Neuronal stem cell (in vitro differentiated cells): ENCODE measurements around the gene CHD5.

ENCODE experiments used
- DNase-seq: peaks from one replicate; pipeline ENCODE4 v3.0.0-alpha.2; 2013; ENCODE audit warnings: low spot score
- H2AFZ ChIP-seq: one replicate; pipeline ENCODE4 v1.6.1; 2013; ENCODE audit warnings: mild to moderate bottlenecking, low read length, inconsistent platforms
- H2AK5ac ChIP-seq: 2 replicates; pipeline ENCODE4 v1.6.1; 2013; ENCODE audit warnings: low read depth, mild to moderate bottlenecking, inconsistent platforms, low read length, moderate library complexity, mixed read lengths
- H2BK120ac ChIP-seq: 2 replicates; pipeline ENCODE4 v1.6.1; 2013; ENCODE audit warnings: low read depth, mild to moderate bottlenecking, inconsistent platforms, low read length, moderate library complexity, mixed read lengths
- H2BK12ac ChIP-seq: one replicate; pipeline ENCODE4 v1.6.1; 2013; ENCODE audit warnings: low read length, inconsistent platforms
- H2BK15ac ChIP-seq: 2 replicates; pipeline ENCODE4 v1.6.1; 2013; ENCODE audit warnings: mild to moderate bottlenecking, low read length, inconsistent platforms, mixed read lengths
- H2BK5ac ChIP-seq: one replicate; pipeline ENCODE4 v1.6.1; 2013; ENCODE audit warnings: inconsistent platforms, mild to moderate bottlenecking, low read length, moderate library complexity
- H3K14ac ChIP-seq: one replicate; pipeline ENCODE4 v1.6.1; 2013; ENCODE audit warnings: low read length, inconsistent platforms
- H3K18ac ChIP-seq: 2 replicates; pipeline ENCODE4 v1.6.1; 2013; ENCODE audit warnings: low read length, inconsistent platforms
- H3K23ac ChIP-seq: 2 replicates; pipeline ENCODE4 v1.6.1; 2013; ENCODE audit warnings: low read depth, mild to moderate bottlenecking, mixed read lengths, low read length, inconsistent platforms; ENCODE audit not compliant: poor library complexity
- H3K27ac ChIP-seq: replicated peaks from 3 replicates; pipeline ENCODE4 v1.5.1; 2013; ENCODE audit warnings: low read length, inconsistent platforms
- H3K27me3 ChIP-seq, 3 experiments: 2 replicates each; pipeline ENCODE4 v1.6.1; 2013; ENCODE audit warnings: low read length in 3 of 3, mild to moderate bottlenecking in 2 of 3, inconsistent platforms in 1 of 3, low read depth in 1 of 3, mixed read lengths in 1 of 3, moderate library complexity in 1 of 3; ENCODE audit not compliant: control insufficient read depth in 3 of 3, insufficient read depth in 3 of 3
- H3K36me3 ChIP-seq, 2 donors: replicated peaks in 1 of 2; 2 replicates each; pipeline ENCODE4 v1.6.1; 2013; ENCODE audit warnings: low read length in 2 of 2; ENCODE audit not compliant: control insufficient read depth in 2 of 2, insufficient read depth in 2 of 2
- H3K4ac ChIP-seq: 2 replicates; pipeline ENCODE4 v1.6.1; 2013; ENCODE audit warnings: inconsistent platforms, mild to moderate bottlenecking, low read length, moderate library complexity
- H3K4me1 ChIP-seq, 2 donors: 1 replicate in 1 of 2; 2 replicates in 1 of 2; pipeline ENCODE4 v1.6.1; 2013; ENCODE audit warnings: low read length in 2 of 2, low read depth in 1 of 2; ENCODE audit not compliant: control insufficient read depth in 2 of 2, insufficient read depth in 1 of 2
- H3K4me2 ChIP-seq: one replicate; pipeline ENCODE4 v1.6.1; 2013; ENCODE audit warnings: mild to moderate bottlenecking, low read length, inconsistent platforms; ENCODE audit not compliant: insufficient read depth, poor library complexity, severe bottlenecking
- H3K4me3 ChIP-seq, 2 donors: 2 replicates each; pipeline ENCODE4 v1.5.1; 2013; ENCODE audit warnings: low read length in 2 of 2, mild to moderate bottlenecking in 2 of 2, inconsistent platforms in 1 of 2, moderate library complexity in 1 of 2
- H3K79me1 ChIP-seq: one replicate; pipeline ENCODE4 v1.6.1; 2013; ENCODE audit warnings: low read depth, mild to moderate bottlenecking, inconsistent platforms, low read length, moderate library complexity
- H3K9ac ChIP-seq: one replicate; pipeline ENCODE4 v1.6.1; 2013; ENCODE audit warnings: mild to moderate bottlenecking, low read depth, low read length, inconsistent platforms; ENCODE audit not compliant: poor library complexity
- H3K9me3 ChIP-seq, 2 donors: replicated peaks in 1 of 2; 2 replicates each; pipeline versions ENCODE3 to v1.6.1; 2013; ENCODE audit warnings: low read length in 2 of 2, mild to moderate bottlenecking in 2 of 2, inconsistent platforms in 1 of 2, low read depth in 1 of 2, mixed read lengths in 1 of 2, moderate library complexity in 1 of 2; ENCODE audit not compliant: control insufficient read depth in 2 of 2, insufficient read depth in 1 of 2
- H4K8ac ChIP-seq: one replicate; pipeline ENCODE4 v1.6.1; 2013; ENCODE audit warnings: low read depth, mild to moderate bottlenecking, inconsistent platforms, low read length, moderate library complexity
- H4K91ac ChIP-seq: one replicate; pipeline ENCODE4 v1.6.1; 2013; ENCODE audit warnings: low read length, low read depth, mild to moderate bottlenecking, inconsistent platforms; ENCODE audit not compliant: poor library complexity
- WGBS, 2 donors: extraction: QIAGEN DNeasy Blood & Tissue Kit; methylation state at CpG; one replicate each; pipeline ENCODE4 v1.1.7; 2013; ENCODE audit warnings: missing lambda C conversion rate in 2 of 2, mixed read lengths in 1 of 2; ENCODE audit not compliant: insufficient read length in 2 of 2, insufficient replicate concordance in 1 of 2; ENCODE audit errors: extremely low coverage in 2 of 2; 5-methylcytosine and 5-hydroxymethylcytosine counted together

The CHD5 gene

DNA sequence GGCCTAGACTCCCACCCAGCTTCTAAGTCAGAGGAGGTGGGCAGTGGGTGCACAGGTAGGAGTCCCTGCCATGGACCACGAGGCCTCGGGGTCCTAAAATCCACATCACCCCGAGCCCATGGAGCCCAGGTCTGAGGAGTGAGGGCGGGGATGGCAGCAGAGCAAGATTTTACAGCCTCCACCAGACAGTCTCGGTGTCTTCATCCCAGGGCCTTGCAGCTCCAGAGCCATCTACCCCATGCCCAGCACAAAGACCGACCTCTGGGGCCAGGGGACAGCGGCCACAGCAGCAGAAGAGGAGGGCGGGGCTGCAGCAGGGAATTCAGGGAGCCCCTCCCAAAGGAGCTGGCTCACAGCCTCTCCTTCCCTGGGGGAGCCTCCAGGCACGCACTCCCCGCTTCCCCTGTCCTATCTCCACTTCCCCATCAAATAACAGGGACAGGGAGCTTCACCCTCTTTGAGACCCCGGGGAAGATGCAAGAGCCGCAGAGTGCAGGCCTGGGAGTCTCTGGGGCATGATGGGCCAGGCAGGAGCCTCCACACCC lies 14.6 kb downstream of the CHD5 start:
- H3K9ac ChIP-seq: no peak overlapping the region
- peak overlapping the region; percentile 2 for H3K23ac ChIP-seq
- peaks cover 0 to 86% (median 2%) of the 10 kb centered on the region in 3 experiments for H3K27me3 ChIP-seq
- H2BK15ac ChIP-seq: no peak overlapping the region
- no CpG with 5 or more reads among the region's 12 CpGs for WGBS, 2 donors
- DNase-seq: no peak
- H3K27ac ChIP-seq: no peak overlapping the region
- no peak overlapping the region for H3K4ac ChIP-seq
- no peak overlapping the region for H4K8ac ChIP-seq
- no peak overlapping the region for H3K4me3 ChIP-seq
- no peak overlapping the region for H2BK12ac ChIP-seq
- H2AK5ac ChIP-seq: peak overlapping the region; percentile 88
- no peaks in the 10 kb centered on the region for H3K36me3 ChIP-seq
- H3K79me1 ChIP-seq: no peaks in the 10 kb centered on the region
- no peaks in the 10 kb centered on the region for H3K9me3 ChIP-seq
- H3K4me1 ChIP-seq: no peaks in the 10 kb centered on the region
- no peak overlapping the region for H2BK120ac ChIP-seq
- no peak overlapping the region for H3K14ac ChIP-seq
- H4K91ac ChIP-seq: no peak overlapping the region
- no peak overlapping the region for H3K4me2 ChIP-seq
- no peak overlapping the region for H2BK5ac ChIP-seq
- H3K18ac ChIP-seq: peak overlapping the region; percentile 57
- no peak overlapping the region for H2AFZ ChIP-seq

DNA sequence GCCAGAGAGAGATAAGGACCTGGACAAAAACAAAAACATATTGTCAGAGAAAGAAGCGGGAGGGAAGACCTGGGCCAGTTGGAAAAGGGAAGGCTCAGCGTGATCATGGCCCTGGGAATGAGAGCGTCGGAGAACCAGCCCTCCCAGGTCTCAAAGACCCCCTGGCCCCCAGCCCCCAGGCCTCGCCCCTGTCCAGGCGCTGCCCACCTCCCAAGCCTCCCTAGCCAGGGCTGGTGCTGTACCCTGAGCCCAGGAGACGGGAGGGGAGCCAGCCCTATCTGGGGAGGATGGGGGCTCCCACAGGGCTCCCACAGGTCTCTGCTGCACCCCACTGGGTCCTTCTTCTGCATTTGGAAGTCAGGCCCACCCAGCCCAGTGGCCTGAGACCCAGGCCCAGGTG lies 15.1 kb downstream of the CHD5 start:
- H3K36me3 ChIP-seq: no peaks in the 10 kb centered on the region
- DNase-seq: no peak
- H2BK120ac ChIP-seq: no peak overlapping the region
- H3K79me1 ChIP-seq: no peaks in the 10 kb centered on the region
- no peak overlapping the region for H3K9ac ChIP-seq
- H4K91ac ChIP-seq: no peak overlapping the region
- peak overlapping the region; percentile 2 for H3K23ac ChIP-seq
- H3K14ac ChIP-seq: no peak overlapping the region
- no peak overlapping the region for H3K18ac ChIP-seq
- H2AFZ ChIP-seq: no peak overlapping the region
- no peak overlapping the region for H2BK12ac ChIP-seq
- H3K4me3 ChIP-seq: no peak overlapping the region
- no peaks in the 10 kb centered on the region for H3K9me3 ChIP-seq
- H3K4me1 ChIP-seq: no peaks in the 10 kb centered on the region
- H3K27me3 ChIP-seq: peaks cover 0 to 87% (median 2%) of the 10 kb centered on the region in 3 experiments
- H2BK5ac ChIP-seq: no peak overlapping the region
- H3K4me2 ChIP-seq: no peak overlapping the region
- whole genome bisulfite sequencing, 2 donors: no CpG with 5 or more reads among the region's 7 CpGs
- H4K8ac ChIP-seq: no peak overlapping the region
- H2BK15ac ChIP-seq: no peak overlapping the region
- H3K4ac ChIP-seq: no peak overlapping the region
- H2AK5ac ChIP-seq: no peak overlapping the region
- H3K27ac ChIP-seq: no peak overlapping the region

DNA sequence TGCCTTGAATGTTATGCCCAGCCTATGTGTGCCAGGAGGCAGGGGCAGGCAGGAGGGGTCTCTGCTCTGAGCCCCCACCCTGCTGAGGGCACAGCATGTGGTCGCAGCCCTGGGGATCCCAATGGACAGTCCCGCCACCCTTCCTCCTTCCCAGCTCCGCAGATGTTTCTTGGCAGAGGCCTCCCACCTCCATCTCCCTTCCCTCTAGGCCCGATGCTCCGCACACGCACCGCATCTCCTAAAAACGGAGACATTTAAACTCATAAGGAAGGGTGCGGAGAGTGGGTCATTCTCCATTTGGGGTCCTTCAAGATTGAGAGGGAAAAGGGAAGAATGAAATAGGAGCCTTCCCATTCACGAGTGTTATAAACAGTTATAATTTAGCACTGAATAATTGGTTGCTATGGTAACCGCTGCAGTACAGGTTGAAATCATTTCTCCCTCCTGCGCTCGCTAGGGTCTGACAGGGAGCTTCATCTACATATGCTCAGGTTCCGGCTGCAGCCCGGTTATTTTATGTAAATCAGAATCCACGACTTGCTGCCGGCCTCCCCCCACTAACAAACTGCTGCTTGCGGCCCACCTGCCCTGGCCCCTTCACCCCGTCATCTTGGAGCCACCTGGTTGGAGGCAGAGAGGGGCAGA lies 16.0 kb downstream of the CHD5 start:
- Histone ChIP-seq H2BK15ac (no peak overlapping the region), H2AK5ac (no peak overlapping the region), H3K4me3 (no peak overlapping the region), H3K9ac (no peak overlapping the region), H2BK12ac (no peak overlapping the region), H2BK5ac (no peak overlapping the region), H3K4ac (no peak overlapping the region), H4K8ac (no peak overlapping the region), H2BK120ac (no peak overlapping the region), H4K91ac (no peak overlapping the region), H3K4me1 (no peaks in the 10 kb centered on the region), H3K27ac (no peak overlapping the region), H3K18ac (no peak overlapping the region), H3K79me1 (no peaks in the 10 kb centered on the region), H3K14ac (no peak overlapping the region), H2AFZ (no peak overlapping the region), H3K36me3 (no peaks in the 10 kb centered on the region), H3K9me3 (no peaks in the 10 kb centered on the region), H3K23ac (no peak overlapping the region), H3K4me2 (no peak overlapping the region), H3K27me3 (peaks cover 0 to 82% (median 2%) of the 10 kb centered on the region in 3 experiments)
- WGBS, 2 donors: no CpG with 5 or more reads among the region's 19 CpGs
- no peak for DNase-seq

GRCh38 chr1:6163191-6163972 lies 16.7 kb downstream of the CHD5 start:
- no peaks in the 10 kb centered on the region for H3K4me1 ChIP-seq
- WGBS, 2 donors: no CpG with 5 or more reads among the region's 15 CpGs

More at GRCh38 chr1:6163191-6163972, 16.7 kb downstream of the CHD5 start:
- Histone ChIP-seq H2BK15ac (no peak overlapping the region), H3K9ac (no peak overlapping the region), H3K9me3 (no peaks in the 10 kb centered on the region), H3K23ac (peak overlapping the region; percentile 65), H3K27ac (no peak overlapping the region), H2AK5ac (peak overlapping the region; percentile 46), H2BK120ac (no peak overlapping the region), H3K27me3 (peaks cover 0 to 76% (median 2%) of the 10 kb centered on the region in 3 experiments), H3K79me1 (no peaks in the 10 kb centered on the region), H3K18ac (no peak overlapping the region), H3K14ac (peak overlapping the region; percentile 71), H2BK5ac (no peak overlapping the region), H3K4me3 (no peak overlapping the region), H3K36me3 (no peaks in the 10 kb centered on the region), H2AFZ (no peak overlapping the region), H3K4me2 (no peak overlapping the region), H4K8ac (no peak overlapping the region), H4K91ac (no peak overlapping the region), H2BK12ac (no peak overlapping the region), H3K4ac (no peak overlapping the region)
- DNase-seq: no peak
